Measurements from ENCODE around the gene CORIN. TPM values are rescaled to one million over a fixed set of nuclear protein-coding genes. Genes with fewer than 3 reads are reported as not detected.

CORIN gene
- total and polyA plus RNA-seq, 10 of the 15 experiments (the other 5 are each of a cell fraction or from before 2014, with no cell fraction given), result 0.02 to 0.45 (median 0.09) TPM; not detected in 3

DNA sequence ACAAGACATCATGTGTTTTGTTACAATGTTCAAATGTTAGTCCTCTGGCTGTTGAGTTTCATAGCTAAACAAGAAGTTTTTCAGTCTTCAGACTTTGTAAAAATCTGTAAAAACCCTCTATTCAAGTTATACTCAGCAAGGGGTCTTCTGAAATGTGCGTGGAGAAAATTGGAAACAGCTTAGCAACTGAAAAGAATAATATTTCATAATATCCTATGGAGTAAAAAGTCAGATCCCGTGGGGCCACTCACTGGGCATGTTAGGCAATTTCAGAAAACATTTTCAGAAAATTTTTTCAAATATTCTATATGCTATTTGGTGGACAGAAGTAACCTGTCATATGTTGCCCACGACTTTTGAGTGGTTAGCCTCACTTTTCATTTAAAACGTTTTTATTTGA lies 118.3 kb downstream of the CORIN start:
- Histone ChIP-seq H2AFZ (ENCODE audit: control insufficient read depth, low read depth, low read length) (no peak overlapping the region), H3K4me1 (ENCODE audit: control insufficient read depth, insufficient read depth, low read length) (no peaks in the 10 kb centered on the region), H3K36me3 (ENCODE audit: control insufficient read depth in 2 of 2, insufficient read depth in 2 of 2, low read length in 1 of 2) (no peaks in the 10 kb centered on the region), H3K4me2 (ENCODE audit: control insufficient read depth, insufficient read depth) (no peak overlapping the region), H4K20me1 (ENCODE audit: control insufficient read depth, insufficient read depth) (no peaks in the 10 kb centered on the region), H3K9me3 (replicated peaks; ENCODE audit: control insufficient read depth, insufficient read depth, low read length) (no peaks in the 10 kb centered on the region), H3K4me3 (no peak overlapping the region), H3K79me2 (ENCODE audit: control insufficient read depth, insufficient read depth, low read length) (no peaks in the 10 kb centered on the region), H3K27me3 (replicated peaks in 1 of 2; ENCODE audit: control insufficient read depth in 2 of 2, insufficient read depth in 2 of 2, low read length in 1 of 2) (no peaks in the 10 kb centered on the region; a peak in 1 of 4 replicates), H3K27ac (ENCODE audit: control insufficient read depth, insufficient read depth) (no peak overlapping the region), H3K9ac (ENCODE audit: control insufficient read depth, insufficient read depth, low read length) (no peak overlapping the region)
- DNase-seq (ENCODE audit: low read depth, low spot score), result no peak
- intact Hi-C loops (cut with micrococcal nuclease; ENCODE audit: unreplicated experiment), result no loop called here
- no TSS peak for BruUV-seq (replicated peaks)
- no peak for ATAC-seq
- in situ Hi-C loops (cut with MboI), result no loop called here
- CTCF ChIA-PET, result no interaction called here
- POLR2A ChIA-PET, result no interaction called here
- TF ChIP-seq, protein P1, sequence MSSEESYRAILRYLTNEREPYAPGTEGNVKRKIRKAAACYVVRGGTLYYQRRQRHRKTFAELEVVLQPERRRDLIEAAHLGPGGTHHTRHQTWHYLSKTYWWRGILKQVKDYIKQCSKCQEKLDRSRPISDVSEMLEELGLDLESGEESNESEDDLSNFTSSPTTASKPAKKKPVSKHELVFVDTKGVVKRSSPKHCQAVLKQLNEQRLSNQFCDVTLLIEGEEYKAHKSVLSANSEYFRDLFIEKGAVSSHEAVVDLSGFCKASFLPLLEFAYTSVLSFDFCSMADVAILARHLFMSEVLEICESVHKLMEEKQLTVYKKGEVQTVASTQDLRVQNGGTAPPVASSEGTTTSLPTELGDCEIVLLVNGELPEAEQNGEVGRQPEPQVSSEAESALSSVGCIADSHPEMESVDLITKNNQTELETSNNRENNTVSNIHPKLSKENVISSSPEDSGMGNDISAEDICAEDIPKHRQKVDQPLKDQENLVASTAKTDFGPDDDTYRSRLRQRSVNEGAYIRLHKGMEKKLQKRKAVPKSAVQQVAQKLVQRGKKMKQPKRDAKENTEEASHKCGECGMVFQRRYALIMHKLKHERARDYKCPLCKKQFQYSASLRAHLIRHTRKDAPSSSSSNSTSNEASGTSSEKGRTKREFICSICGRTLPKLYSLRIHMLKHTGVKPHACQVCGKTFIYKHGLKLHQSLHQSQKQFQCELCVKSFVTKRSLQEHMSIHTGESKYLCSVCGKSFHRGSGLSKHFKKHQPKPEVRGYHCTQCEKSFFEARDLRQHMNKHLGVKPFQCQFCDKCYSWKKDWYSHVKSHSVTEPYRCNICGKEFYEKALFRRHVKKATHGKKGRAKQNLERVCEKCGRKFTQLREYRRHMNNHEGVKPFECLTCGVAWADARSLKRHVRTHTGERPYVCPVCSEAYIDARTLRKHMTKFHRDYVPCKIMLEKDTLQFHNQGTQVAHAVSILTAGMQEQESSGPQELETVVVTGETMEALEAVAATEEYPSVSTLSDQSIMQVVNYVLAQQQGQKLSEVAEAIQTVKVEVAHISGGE (CRISPR knock-in tag; IDR thresholded peaks at IDR 0.05), result no peak
- TF ChIP-seq ZZZ3 (IDR thresholded peaks at IDR 0.05; ENCODE audit: control insufficient read depth, insufficient read length, low read depth), result no peak
- TF ChIP-seq, protein P2, sequence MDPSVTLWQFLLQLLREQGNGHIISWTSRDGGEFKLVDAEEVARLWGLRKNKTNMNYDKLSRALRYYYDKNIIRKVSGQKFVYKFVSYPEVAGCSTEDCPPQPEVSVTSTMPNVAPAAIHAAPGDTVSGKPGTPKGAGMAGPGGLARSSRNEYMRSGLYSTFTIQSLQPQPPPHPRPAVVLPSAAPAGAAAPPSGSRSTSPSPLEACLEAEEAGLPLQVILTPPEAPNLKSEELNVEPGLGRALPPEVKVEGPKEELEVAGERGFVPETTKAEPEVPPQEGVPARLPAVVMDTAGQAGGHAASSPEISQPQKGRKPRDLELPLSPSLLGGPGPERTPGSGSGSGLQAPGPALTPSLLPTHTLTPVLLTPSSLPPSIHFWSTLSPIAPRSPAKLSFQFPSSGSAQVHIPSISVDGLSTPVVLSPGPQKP (IDR thresholded peaks at IDR 0.05; ENCODE audit: low read depth, low read length), result no peak
- FAIRE-seq, result no peak
- RAD21 ChIA-PET (ENCODE audit: unreplicated experiment), result no interaction called here
- WGBS (ENCODE audit: insufficient coverage, insufficient replicate concordance, low lambda C conversion rate, missing lambda C conversion rate), result 8% methylated on average over 4 of the region's 4 CpGs
- SMC1A ChIA-PET (ENCODE audit: uncharacterized antibody, unreplicated experiment), result no interaction called here

Measured in GM12878 (cell line).